TTC549 (cell line): ENCODE measurements around the gene IL1RAPL2.

Experiments
- FAIRE-seq: peaks from 2 replicates; lab custom pipeline; 2012; peaks lifted over from hg19 to GRCh38; lab: Jason Lieb, UNC

The IL1RAPL2 gene

GRCh38 chrX:105273326-105273725 is 707.3 kb downstream of the IL1RAPL2 start:
- no peak for FAIRE-seq

- no peak for FAIRE-seq
Measured at GRCh38 chrX:105274091-105274490, 708.1 kb downstream of the IL1RAPL2 start.

- FAIRE-seq, result no peak
Measured at GRCh38 chrX:105277132-105277531, 711.1 kb downstream of the IL1RAPL2 start.

GRCh38 chrX:105282077-105282476 is 716.1 kb downstream of the IL1RAPL2 start:
- FAIRE-seq, result no peak

GRCh38 chrX:105297041-105297440 is 731.0 kb downstream of the IL1RAPL2 start:
- FAIRE-seq, result no peak

- no peak for FAIRE-seq
Measured at GRCh38 chrX:105299286-105299685, 733.3 kb downstream of the IL1RAPL2 start.

GRCh38 chrX:105302246-105302645 is 736.2 kb downstream of the IL1RAPL2 start:
- FAIRE-seq, result no peak

- FAIRE-seq, result no peak
Measured at GRCh38 chrX:105307762-105308161, 741.8 kb downstream of the IL1RAPL2 start.

GRCh38 chrX:105313596-105313995 is 747.6 kb downstream of the IL1RAPL2 start:
- FAIRE-seq, result no peak

GRCh38 chrX:105314458-105314857 is 748.5 kb downstream of the IL1RAPL2 start:
- no peak for FAIRE-seq

- no peak for FAIRE-seq
Measured at GRCh38 chrX:105315248-105315647, 749.2 kb downstream of the IL1RAPL2 start.

- no peak for FAIRE-seq
Measured at GRCh38 chrX:105317117-105317516, 751.1 kb downstream of the IL1RAPL2 start.

GRCh38 chrX:105323928-105324327 is 757.9 kb downstream of the IL1RAPL2 start:
- no peak for FAIRE-seq

GRCh38 chrX:105328773-105329172 is 762.8 kb downstream of the IL1RAPL2 start:
- FAIRE-seq, result no peak

GRCh38 chrX:105331244-105331643 is 765.2 kb downstream of the IL1RAPL2 start:
- FAIRE-seq, result no peak

GRCh38 chrX:105347373-105347772 is 781.4 kb downstream of the IL1RAPL2 start:
- FAIRE-seq, result no peak

GRCh38 chrX:105349476-105349875 is 783.5 kb downstream of the IL1RAPL2 start:
- no peak for FAIRE-seq

GRCh38 chrX:105375816-105376215 is 809.8 kb downstream of the IL1RAPL2 start:
- no peak for FAIRE-seq

GRCh38 chrX:105424729-105425128 is 858.7 kb downstream of the IL1RAPL2 start:
- no peak for FAIRE-seq

GRCh38 chrX:105451401-105451800 is 885.4 kb downstream of the IL1RAPL2 start:
- FAIRE-seq, result no peak

GRCh38 chrX:105458846-105459245 is 892.8 kb downstream of the IL1RAPL2 start:
- FAIRE-seq, result no peak

- FAIRE-seq, result no peak
Measured at GRCh38 chrX:105460376-105460775, 894.4 kb downstream of the IL1RAPL2 start.

GRCh38 chrX:105461016-105461415 is 895.0 kb downstream of the IL1RAPL2 start:
- FAIRE-seq, result no peak

GRCh38 chrX:105462186-105462585 is 896.2 kb downstream of the IL1RAPL2 start:
- no peak for FAIRE-seq

- FAIRE-seq, result no peak
Measured at GRCh38 chrX:105463473-105463872, 897.5 kb downstream of the IL1RAPL2 start.
